Left renal pelvis (tissue), 4 donors: ENCODE results near the gene C15orf40. TPM values are rescaled to one million over a fixed set of nuclear protein-coding genes. Genes with fewer than 3 reads are reported as not detected.
"Not testable (repeated sequence)": the region's sequence is repeated elsewhere in the genome, so short reads cannot be mapped to it uniquely, and the experiment has no call there.

Experiments used
- DNase-seq, 4 donors: peaks; one replicate each; pipeline ENCODE4 v3.0.0-alpha.2; 2013; ENCODE audit warnings: low read depth in 4 of 4, low spot score in 3 of 4
- polyA plus RNA-seq, 4 donors: library from polyadenylated mRNA; unstranded; fragments of 120-200 nt; gene quantifications; one replicate each; pipeline ENCODE4 v1.2.1, GENCODE V29; 2013; ENCODE audit not compliant: insufficient read length in 4 of 4

The C15orf40 gene
- polyA plus RNA-seq, 4 donors: 23.4 to 32.5 (median 28.8) TPM

- DNase-seq: no peak
Observed at GRCh38 chr15:82958638-82959037, 52.8 kb downstream of the C15orf40 start.

GRCh38 chr15:82952158-82953081 lies 59.0 kb downstream of the C15orf40 start, which contains the start of gene HOMER2:
Gene HOMER2 (minus strand): TSS chr15:82952720. CDS start chr15:82952535, 185 bp downstream.
- DNase-seq: no peak

GRCh38 chr15:82951472-82952157 lies 59.8 kb downstream of the C15orf40 start:
- no peak for DNase-seq

DNA sequence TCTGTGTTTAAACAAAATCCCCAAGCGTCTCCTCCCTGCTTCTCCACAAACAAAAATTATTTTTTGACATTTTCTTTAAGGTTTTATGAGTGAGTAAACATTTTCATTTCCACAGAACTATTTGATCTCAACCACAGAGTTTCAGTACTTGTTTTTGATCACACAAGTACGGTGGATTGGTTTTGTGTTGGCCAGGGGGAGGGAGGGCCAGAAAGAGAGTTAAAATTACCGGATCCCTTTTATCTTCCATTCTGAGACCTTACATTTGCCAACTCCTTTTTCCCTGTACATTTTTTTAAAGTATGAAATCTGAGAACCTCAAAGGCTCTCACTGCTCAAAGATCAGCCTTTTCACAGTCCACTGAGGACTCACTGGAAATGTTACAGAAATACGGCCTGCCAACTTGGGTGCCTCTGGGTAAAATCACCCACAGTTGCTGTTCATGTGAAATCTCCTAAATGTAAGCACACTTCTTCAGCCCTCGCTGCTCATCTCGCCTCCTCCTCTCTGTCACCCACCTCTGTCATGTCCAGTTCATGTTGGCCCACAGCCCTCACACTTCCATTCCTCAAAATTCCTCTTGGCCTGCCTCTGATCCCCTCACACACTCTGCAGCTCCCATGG lies 60.6 kb downstream of the C15orf40 start:
- DNase-seq: no peak

- no peak for DNase-seq
Observed at GRCh38 chr15:82950295-82950694, 61.1 kb downstream of the C15orf40 start.

GRCh38 chr15:82946155-82946701 lies 65.2 kb downstream of the C15orf40 start:
- no peak for DNase-seq

DNA sequence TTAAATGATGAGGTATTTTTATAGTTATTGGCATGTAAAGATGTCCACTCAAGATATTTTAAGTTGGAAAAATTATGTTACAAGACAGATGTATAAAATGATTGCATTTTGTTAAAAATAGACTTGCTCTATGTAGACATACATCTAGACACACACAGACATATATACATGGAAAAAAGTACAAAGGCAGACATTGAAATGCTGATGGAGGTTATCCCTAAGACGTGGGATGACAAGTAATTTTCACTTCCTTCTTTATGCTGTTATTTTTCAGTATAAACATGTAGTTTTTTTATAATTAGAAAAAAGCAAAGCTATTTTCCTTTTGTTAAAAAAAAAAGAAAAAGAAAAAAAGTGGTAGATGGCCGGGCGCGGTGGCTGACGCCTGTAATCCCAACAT lies 66.1 kb downstream of the C15orf40 start:
- no peak for DNase-seq

DNA sequence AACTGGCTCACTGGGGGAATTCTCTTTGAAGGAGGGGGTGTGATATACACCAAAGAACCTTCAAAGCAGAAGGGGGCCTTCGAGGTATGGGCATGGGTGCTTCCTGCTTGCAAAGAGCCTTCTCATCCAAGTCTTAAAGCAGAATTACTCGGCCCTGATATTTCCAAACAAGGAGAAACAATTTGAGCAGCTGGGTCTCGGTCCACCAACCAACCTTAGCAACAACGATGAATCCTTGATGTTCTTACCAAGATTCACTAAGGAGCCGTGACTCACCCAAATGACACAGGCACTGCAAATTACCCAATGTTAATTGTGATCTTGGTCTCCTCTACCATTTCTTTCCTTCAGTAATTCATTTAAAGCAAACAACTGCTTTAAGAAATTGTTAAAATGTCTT lies 66.6 kb downstream of the C15orf40 start:
- DNase-seq: no peak

- no peak for DNase-seq
Observed at GRCh38 chr15:82944056-82944455, 67.4 kb downstream of the C15orf40 start.

DNA sequence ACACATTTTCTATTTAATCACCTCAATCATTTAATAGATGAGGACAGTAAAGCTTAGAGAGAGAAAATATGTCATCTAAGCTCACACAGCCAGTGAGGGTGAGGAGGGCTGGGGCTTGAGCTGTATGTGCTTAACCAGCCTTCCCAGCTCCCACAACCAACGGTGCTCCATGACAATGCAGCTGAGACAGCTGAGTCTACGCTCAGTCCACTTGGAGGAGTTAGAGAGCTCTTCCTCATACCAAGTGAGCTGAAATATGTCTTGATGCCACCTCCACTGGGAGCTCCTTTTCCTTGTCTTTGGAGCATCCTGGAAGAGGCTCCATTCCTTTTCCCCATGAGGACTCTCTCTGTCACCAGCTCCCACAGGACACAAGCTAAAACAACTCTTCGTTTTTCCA lies 68.3 kb downstream of the C15orf40 start:
- no peak for DNase-seq

DNA sequence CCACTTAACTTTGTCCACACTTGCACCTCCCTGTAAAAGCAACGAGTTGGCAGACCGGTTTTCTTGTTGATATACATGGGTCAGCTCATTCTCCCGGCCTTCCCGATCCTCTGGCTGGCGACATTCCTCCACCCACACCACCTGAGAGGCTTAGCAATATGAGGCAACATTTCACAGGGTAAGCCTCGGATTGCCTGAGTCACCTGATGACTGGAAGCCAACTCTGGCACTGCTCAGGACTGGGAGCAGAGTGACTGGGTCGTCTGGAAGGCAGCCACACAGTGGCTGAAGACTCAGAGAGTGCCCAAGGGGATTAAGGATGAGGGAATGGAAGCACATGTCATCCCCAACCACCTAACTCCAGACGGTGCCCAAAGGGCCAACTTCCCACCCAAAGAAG lies 68.7 kb downstream of the C15orf40 start:
- DNase-seq: no peak

DNA sequence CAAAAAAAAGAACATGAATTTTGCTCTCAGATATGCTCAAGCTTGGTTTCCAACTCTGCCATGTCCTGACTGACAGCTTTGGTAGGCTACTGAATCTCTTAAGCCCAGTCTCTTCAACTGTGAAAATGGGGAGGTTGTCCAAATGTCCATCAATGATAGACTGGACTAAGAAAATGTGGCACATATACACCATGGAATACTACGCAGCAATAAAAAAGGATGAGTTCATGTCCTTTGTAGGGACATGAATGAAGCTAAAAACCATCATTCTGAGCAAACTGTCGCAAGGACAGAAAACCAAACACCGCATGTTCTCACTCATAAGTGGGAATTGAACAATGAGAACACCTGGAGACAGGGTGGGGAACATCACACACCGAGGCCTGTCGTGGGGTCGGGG lies 71.8 kb downstream of the C15orf40 start:
- DNase-seq: not testable (repeated sequence)

Other genes with a start within 250 kb of the C15orf40 start
- under 1 TPM; 0.11 to 0.35 (median 0.29) TPM for gene FSD2, start 205.6 kb downstream of the C15orf40 start, polyA plus RNA-seq
- 10 to 100 TPM in 3 of 4 donors, 1 to 10 TPM in 1; 8.6 to 15.8 (median 12.4) TPM for gene WHAMM, start 202.0 kb downstream of the C15orf40 start, polyA plus RNA-seq
- 10 to 100 TPM in 3 of 4 donors, 1 to 10 TPM in 1; 9.6 to 32.6 (median 27.3) TPM for gene HOMER2, start 58.9 kb downstream of the C15orf40 start, polyA plus RNA-seq
- 10 to 100 TPM; 30.9 to 47.4 (median 41.7) TPM for gene RAMAC, start 25.4 kb downstream of the C15orf40 start, polyA plus RNA-seq
- gene BTBD1, start 55.6 kb upstream of the C15orf40 start, polyA plus RNA-seq: 10 to 100 TPM; 59.9 to 87.0 (median 66.5) TPM
- 1 to 10 TPM; 1.8 to 2.4 (median 2.0) TPM for gene TM6SF1, start 96.0 kb upstream of the C15orf40 start, polyA plus RNA-seq
- gene HDGFL3, start 196.2 kb upstream of the C15orf40 start, polyA plus RNA-seq: 100 to 1,000 TPM in 2 of 4 donors, 10 to 100 TPM in 2; 87.7 to 103 (median 94.6) TPM